OCI-LY7 (cell line): ENCODE measurements around the gene KCNK1. TPM values are rescaled to one million over a fixed set of nuclear protein-coding genes. Genes with fewer than 3 reads are reported as not detected.

ENCODE experiments used
- BruUV-seq: library from RNA; stranded (reverse); fragments of 400-500 nt; replicated peaks from 2 replicates; lab custom pipeline; 2021; lab: Mats Ljungman, UMichigan
- CTCF ChIA-PET: fragments of 300-600 bp; sonication (Branson Sonifier 250); formaldehyde crosslinking; loops from one replicate; lab custom pipeline; 2022; ENCODE audit warnings: antibody characterized with exemption; ENCODE audit not compliant: unreplicated experiment; lab: Charles Lee
- POLR2A ChIA-PET: fragments of 300-600 bp; sonication (Branson Sonifier 250); formaldehyde crosslinking; loops from one replicate; lab custom pipeline; 2022; ENCODE audit warnings: antibody characterized with exemption; lab: Charles Lee
- DNase-seq: peaks from one replicate; pipeline ENCODE4 v3.0.0-alpha.2; 2015; ENCODE audit warnings: low spot score
- H2AFZ ChIP-seq: fragments of 200-600 bp; sonication (generic), shearing (Covaris generic); 2 replicates; pipeline ENCODE4 v1.6.1; 2014; ENCODE audit warnings: mild to moderate bottlenecking, antibody characterized with exemption, low read length, moderate library complexity
- H3K27ac ChIP-seq: fragments of 200-600 bp; sonication (generic); 2 replicates; pipeline ENCODE4 v1.5.1; 2014; ENCODE audit warnings: mixed run types, low read depth, mild to moderate bottlenecking, moderate library complexity, low read length, inconsistent platforms; ENCODE audit not compliant: poor library complexity, severe bottlenecking
- H3K36me3 ChIP-seq: fragments of 200-600 bp; sonication (generic); 2 replicates; pipeline ENCODE4 v1.6.1; 2014; ENCODE audit warnings: mild to moderate bottlenecking, antibody characterized with exemption, low read length, moderate library complexity, mixed read lengths; ENCODE audit not compliant: insufficient read depth
- H3K4me1 ChIP-seq: fragments of 200-600 bp; sonication (generic); 2 replicates; pipeline ENCODE4 v1.5.1; 2014; ENCODE audit warnings: mild to moderate bottlenecking, low read length; ENCODE audit not compliant: insufficient read depth, poor library complexity, severe bottlenecking
- H3K4me2 ChIP-seq: fragments of 200-600 bp; sonication (generic); 2 replicates; pipeline ENCODE4 v1.6.1; 2014; ENCODE audit warnings: mild to moderate bottlenecking, low read length
- H3K4me3 ChIP-seq: fragments of 200-600 bp; sonication (generic); 2 replicates; pipeline ENCODE4 v1.5.1; 2014; ENCODE audit warnings: mild to moderate bottlenecking, low read depth, low read length; ENCODE audit not compliant: poor library complexity, severe bottlenecking
- H3K79me2 ChIP-seq: fragments of 200-600 bp; sonication (generic); 2 replicates; pipeline ENCODE4 v1.6.1; 2016; ENCODE audit warnings: low read depth, mild to moderate bottlenecking, low read length, moderate library complexity, mixed read lengths; ENCODE audit not compliant: insufficient read depth
- H3K9me2 ChIP-seq: fragments of 200-600 bp; sonication (generic); 2 replicates; pipeline ENCODE4 v1.6.1; 2016; ENCODE audit warnings: mild to moderate bottlenecking, low read length, mixed read lengths; ENCODE audit not compliant: insufficient read depth
- H3K9me3 ChIP-seq: fragments of 200-600 bp; sonication (generic); 2 replicates; pipeline ENCODE4 v1.6.1; 2014; ENCODE audit warnings: mild to moderate bottlenecking, mixed run types, low read length, mixed read lengths
- H4K20me1 ChIP-seq: fragments of 200-600 bp; sonication (generic); 2 replicates; pipeline ENCODE4 v1.6.1; 2014; ENCODE audit warnings: mild to moderate bottlenecking, antibody characterized with exemption, low read length, moderate library complexity, mixed read lengths; ENCODE audit not compliant: insufficient read depth
- CTCF ChIP-seq: fragments of 200-600 bp; sonication (generic); conservative IDR thresholded peaks from 2 replicates; pipeline ENCODE4 v1.5.1; 2014; ENCODE audit warnings: mild to moderate bottlenecking, antibody characterized with exemption, low read length, moderate library complexity, mixed read lengths
- EZH2phosphoT487 ChIP-seq: fragments of 200-600 bp; sonication (generic); IDR thresholded peaks from 2 replicates; pipeline ENCODE4 v1.6.1; 2018; ENCODE audit warnings: low read depth, borderline replicate concordance, mild to moderate bottlenecking, mixed run types, antibody characterized with exemption, low read length, moderate library complexity, mixed read lengths
- intact Hi-C: fragments of 100-400 bp; cut with micrococcal nuclease; formaldehyde crosslinking; loops from one replicate; pipeline ENCODE4 v1.10.0; 2022; ENCODE audit not compliant: unreplicated experiment
- total RNA-seq, 2 experiments: library from RNA; depleted of rRNA in 1 of 2; stranded (reverse); fragments of >200 nt in 1 of 2; shearing (Covaris generic) in 1 of 2; gene quantifications; 2 replicates each; pipeline ENCODE4 v1.2.3, GENCODE V29; 2014 to 2022

Gene KCNK1
- total RNA-seq, 2 experiments from 2014 or later: not detected

DNA sequence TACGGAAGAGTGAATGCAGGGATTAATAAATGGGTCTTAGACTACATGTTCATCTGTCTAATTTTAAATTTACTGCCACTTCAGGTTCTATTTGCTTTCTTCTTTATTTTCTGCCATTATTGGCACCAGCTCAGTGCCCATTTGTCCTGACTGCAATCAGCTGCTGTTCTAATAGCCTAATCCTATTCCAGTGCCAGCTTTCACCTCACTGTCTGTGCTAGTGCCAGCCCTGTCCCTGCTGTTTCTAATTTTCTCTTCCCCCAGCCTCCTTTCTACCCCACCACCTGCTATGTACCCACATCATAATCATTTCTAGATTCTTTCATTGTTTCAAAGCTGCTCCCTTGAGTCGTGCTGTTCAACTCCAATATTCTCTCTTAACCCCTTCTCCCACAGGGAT, 86.4 kb downstream of the KCNK1 start:
- TF ChIP-seq CTCF (no peak), EZH2phosphoT487 (no peak)
- no peak overlapping the region for H2AFZ ChIP-seq
- no peaks in the 10 kb centered on the region for H3K36me3 ChIP-seq
- no peaks in the 10 kb centered on the region for H4K20me1 ChIP-seq
- no peaks in the 10 kb centered on the region for H3K9me3 ChIP-seq
- H3K4me3 ChIP-seq: no peak overlapping the region
- no TSS peak for BruUV-seq
- no peak for DNase-seq
- no peaks in the 10 kb centered on the region for H3K4me1 ChIP-seq
- intact Hi-C loops: no loop called here
- no peak overlapping the region for H3K4me2 ChIP-seq
- ChIA-PET POLR2A (no interaction called here), CTCF (no interaction called here)
- H3K79me2 ChIP-seq: no peaks in the 10 kb centered on the region
- H3K9me2 ChIP-seq: no peaks in the 10 kb centered on the region
- H3K27ac ChIP-seq: no peak overlapping the region

GRCh38 chr1:233704170-233704897, 90.4 kb downstream of the KCNK1 start:
- intact Hi-C loops: no loop called here
- Histone ChIP-seq H3K9me2 (no peaks in the 10 kb centered on the region), H3K4me1 (no peaks in the 10 kb centered on the region), H3K4me3 (no peak overlapping the region), H3K79me2 (no peaks in the 10 kb centered on the region), H3K4me2 (no peak overlapping the region), H4K20me1 (no peaks in the 10 kb centered on the region), H2AFZ (no peak overlapping the region), H3K36me3 (no peaks in the 10 kb centered on the region), H3K9me3 (no peaks in the 10 kb centered on the region), H3K27ac (no peak overlapping the region)
- no peak for DNase-seq
- no TSS peak for BruUV-seq
- TF ChIP-seq EZH2phosphoT487 (no peak), CTCF (no peak)
- POLR2A ChIA-PET: no interaction called here
- CTCF ChIA-PET: no interaction called here
